ENCODE data around the gene SARDH. TPM values are rescaled to one million over a fixed set of nuclear protein-coding genes. Genes with fewer than 3 reads are reported as not detected.
A peak's percentile ranks its signal among the peaks of the same experiment; 100 is the strongest.

Gene SARDH
- total and polyA plus RNA-seq, 2 of the 13 experiments (the other 11 are each of a cell fraction or from before 2014, with no cell fraction given) = 11.6 to 34.9 TPM

DNA sequence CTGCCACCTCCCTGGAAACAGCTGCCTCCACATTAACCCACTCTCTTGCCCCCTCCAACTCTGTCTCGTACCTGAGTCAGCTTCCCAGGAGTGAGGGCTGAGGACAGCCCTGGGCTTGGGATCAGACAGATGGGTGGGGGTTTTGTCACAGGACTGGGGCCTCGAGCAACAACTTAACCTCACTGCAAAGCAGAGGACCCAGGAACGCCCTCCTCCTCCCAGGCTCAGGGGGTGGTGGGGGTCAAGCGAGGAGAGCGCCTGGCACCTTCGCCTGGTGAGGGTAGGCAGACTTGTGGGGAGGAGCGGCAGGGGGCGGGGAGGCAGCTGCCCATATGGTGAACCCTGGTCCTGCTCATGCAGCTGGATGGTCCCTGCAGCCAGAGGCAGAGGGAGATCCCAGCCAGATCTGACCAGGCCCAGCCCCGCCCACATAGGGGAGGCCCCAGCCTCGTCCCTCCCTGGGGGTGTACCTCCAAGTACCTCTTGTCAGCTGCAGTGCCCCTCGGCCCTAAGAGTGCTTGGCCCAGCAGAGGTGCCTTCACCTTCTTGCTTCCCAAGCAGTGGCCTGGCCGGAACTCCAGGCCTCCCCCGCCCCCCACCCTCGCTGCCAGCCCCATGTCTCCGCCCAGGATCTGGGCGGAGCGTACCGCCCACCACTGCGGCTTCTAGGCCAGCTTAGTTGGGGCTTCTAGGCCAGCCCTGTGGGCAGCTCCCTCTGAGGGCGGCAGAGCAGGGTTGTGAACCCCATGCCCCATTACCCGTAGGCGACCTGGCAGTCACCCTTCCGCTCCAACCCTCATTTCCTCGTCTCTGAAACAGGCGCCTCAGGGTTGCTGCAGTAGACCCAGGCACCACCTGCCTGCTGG, at the start of gene SARDH (continued):
- TF ChIP-seq ZBTB3 (CRISPR knock-in tag; IDR thresholded peaks at IDR 0.05; ENCODE audit: borderline replicate concordance, low read depth) (no peak), FOXO1 (CRISPR knock-in tag; IDR thresholded peaks at IDR 0.05) (no peak), JARID2 (CRISPR knock-in tag; IDR thresholded peaks at IDR 0.05; ENCODE audit: insufficient replicate concordance) (no peak), ZNF572 (CRISPR knock-in tag; IDR thresholded peaks at IDR 0.05) (no peak), ZFP62 (CRISPR knock-in tag; IDR thresholded peaks at IDR 0.05) (no peak), SP1 (IDR thresholded peaks at IDR 0.05) (no peak), SP1 (CRISPR knock-in tag; IDR thresholded peaks at IDR 0.05) (peak; percentile 70), JUNB (CRISPR knock-in tag; IDR thresholded peaks at IDR 0.05; ENCODE audit: borderline replicate concordance) (no peak)
- TF ChIP-seq, protein P1, sequence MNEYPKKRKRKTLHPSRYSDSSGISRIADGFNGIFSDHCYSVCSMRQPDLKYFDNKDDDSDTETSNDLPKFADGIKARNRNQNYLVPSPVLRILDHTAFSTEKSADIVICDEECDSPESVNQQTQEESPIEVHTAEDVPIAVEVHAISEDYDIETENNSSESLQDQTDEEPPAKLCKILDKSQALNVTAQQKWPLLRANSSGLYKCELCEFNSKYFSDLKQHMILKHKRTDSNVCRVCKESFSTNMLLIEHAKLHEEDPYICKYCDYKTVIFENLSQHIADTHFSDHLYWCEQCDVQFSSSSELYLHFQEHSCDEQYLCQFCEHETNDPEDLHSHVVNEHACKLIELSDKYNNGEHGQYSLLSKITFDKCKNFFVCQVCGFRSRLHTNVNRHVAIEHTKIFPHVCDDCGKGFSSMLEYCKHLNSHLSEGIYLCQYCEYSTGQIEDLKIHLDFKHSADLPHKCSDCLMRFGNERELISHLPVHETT (CRISPR knock-in tag; conservative IDR thresholded peaks at IDR 0.05) = no peak
- TF ChIP-seq, protein P2, sequence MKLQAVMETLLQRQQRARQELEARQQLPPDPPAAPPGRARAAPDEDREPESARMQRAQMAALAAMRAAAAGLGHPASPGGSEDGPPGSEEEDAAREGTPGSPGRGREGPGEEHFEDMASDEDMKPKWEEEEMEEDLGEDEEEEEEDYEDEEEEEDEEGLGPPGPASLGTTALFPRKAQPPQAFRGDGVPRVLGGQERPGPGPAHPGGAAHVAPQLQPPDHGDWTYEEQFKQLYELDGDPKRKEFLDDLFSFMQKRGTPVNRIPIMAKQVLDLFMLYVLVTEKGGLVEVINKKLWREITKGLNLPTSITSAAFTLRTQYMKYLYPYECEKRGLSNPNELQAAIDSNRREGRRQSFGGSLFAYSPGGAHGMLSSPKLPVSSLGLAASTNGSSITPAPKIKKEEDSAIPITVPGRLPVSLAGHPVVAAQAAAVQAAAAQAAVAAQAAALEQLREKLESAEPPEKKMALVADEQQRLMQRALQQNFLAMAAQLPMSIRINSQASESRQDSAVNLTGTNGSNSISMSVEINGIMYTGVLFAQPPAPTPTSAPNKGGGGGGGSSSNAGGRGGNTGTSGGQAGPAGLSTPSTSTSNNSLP (IDR thresholded peaks at IDR 0.05; ENCODE audit: low read depth, low read length) = no peak
- TF ChIP-seq, protein P3, sequence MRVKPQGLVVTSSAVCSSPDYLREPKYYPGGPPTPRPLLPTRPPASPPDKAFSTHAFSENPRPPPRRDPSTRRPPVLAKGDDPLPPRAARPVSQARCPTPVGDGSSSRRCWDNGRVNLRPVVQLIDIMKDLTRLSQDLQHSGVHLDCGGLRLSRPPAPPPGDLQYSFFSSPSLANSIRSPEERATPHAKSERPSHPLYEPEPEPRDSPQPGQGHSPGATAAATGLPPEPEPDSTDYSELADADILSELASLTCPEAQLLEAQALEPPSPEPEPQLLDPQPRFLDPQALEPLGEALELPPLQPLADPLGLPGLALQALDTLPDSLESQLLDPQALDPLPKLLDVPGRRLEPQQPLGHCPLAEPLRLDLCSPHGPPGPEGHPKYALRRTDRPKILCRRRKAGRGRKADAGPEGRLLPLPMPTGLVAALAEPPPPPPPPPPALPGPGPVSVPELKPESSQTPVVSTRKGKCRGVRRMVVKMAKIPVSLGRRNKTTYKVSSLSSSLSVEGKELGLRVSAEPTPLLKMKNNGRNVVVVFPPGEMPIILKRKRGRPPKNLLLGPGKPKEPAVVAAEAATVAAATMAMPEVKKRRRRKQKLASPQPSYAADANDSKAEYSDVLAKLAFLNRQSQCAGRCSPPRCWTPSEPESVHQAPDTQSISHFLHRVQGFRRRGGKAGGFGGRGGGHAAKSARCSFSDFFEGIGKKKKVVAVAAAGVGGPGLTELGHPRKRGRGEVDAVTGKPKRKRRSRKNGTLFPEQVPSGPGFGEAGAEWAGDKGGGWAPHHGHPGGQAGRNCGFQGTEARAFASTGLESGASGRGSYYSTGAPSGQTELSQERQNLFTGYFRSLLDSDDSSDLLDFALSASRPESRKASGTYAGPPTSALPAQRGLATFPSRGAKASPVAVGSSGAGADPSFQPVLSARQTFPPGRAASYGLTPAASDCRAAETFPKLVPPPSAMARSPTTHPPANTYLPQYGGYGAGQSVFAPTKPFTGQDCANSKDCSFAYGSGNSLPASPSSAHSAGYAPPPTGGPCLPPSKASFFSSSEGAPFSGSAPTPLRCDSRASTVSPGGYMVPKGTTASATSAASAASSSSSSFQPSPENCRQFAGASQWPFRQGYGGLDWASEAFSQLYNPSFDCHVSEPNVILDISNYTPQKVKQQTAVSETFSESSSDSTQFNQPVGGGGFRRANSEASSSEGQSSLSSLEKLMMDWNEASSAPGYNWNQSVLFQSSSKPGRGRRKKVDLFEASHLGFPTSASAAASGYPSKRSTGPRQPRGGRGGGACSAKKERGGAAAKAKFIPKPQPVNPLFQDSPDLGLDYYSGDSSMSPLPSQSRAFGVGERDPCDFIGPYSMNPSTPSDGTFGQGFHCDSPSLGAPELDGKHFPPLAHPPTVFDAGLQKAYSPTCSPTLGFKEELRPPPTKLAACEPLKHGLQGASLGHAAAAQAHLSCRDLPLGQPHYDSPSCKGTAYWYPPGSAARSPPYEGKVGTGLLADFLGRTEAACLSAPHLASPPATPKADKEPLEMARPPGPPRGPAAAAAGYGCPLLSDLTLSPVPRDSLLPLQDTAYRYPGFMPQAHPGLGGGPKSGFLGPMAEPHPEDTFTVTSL (CRISPR knock-in tag; IDR thresholded peaks at IDR 0.05; ENCODE audit: borderline replicate concordance) = no peak
- TF ChIP-seq, protein P4, sequence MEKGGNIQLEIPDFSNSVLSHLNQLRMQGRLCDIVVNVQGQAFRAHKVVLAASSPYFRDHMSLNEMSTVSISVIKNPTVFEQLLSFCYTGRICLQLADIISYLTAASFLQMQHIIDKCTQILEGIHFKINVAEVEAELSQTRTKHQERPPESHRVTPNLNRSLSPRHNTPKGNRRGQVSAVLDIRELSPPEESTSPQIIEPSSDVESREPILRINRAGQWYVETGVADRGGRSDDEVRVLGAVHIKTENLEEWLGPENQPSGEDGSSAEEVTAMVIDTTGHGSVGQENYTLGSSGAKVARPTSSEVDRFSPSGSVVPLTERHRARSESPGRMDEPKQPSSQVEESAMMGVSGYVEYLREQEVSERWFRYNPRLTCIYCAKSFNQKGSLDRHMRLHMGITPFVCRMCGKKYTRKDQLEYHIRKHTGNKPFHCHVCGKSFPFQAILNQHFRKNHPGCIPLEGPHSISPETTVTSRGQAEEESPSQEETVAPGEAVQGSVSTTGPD (CRISPR knock-in tag; IDR thresholded peaks at IDR 0.05) = no peak; the same call in 1 of the 2 replicates
- TF ChIP-seq, protein P5, sequence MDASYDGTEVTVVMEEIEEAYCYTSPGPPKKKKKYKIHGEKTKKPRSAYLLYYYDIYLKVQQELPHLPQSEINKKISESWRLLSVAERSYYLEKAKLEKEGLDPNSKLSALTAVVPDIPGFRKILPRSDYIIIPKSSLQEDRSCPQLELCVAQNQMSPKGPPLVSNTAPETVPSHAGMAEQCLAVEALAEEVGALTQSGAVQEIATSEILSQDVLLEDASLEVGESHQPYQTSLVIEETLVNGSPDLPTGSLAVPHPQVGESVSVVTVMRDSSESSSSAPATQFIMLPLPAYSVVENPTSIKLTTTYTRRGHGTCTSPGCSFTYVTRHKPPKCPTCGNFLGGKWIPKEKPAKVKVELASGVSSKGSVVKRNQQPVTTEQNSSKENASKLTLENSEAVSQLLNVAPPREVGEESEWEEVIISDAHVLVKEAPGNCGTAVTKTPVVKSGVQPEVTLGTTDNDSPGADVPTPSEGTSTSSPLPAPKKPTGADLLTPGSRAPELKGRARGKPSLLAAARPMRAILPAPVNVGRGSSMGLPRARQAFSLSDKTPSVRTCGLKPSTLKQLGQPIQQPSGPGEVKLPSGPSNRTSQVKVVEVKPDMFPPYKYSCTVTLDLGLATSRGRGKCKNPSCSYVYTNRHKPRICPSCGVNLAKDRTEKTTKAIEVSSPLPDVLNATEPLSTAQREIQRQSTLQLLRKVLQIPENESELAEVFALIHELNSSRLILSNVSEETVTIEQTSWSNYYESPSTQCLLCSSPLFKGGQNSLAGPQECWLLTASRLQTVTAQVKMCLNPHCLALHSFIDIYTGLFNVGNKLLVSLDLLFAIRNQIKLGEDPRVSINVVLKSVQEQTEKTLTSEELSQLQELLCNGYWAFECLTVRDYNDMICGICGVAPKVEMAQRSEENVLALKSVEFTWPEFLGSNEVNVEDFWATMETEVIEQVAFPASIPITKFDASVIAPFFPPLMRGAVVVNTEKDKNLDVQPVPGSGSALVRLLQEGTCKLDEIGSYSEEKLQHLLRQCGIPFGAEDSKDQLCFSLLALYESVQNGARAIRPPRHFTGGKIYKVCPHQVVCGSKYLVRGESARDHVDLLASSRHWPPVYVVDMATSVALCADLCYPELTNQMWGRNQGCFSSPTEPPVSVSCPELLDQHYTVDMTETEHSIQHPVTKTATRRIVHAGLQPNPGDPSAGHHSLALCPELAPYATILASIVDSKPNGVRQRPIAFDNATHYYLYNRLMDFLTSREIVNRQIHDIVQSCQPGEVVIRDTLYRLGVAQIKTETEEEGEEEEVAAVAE (CRISPR knock-in tag; IDR thresholded peaks at IDR 0.05; ENCODE audit: borderline replicate concordance) = 0 out of 2 replicates have a peak, but pooled peaks have one; percentile 9
